22Rv1 (cell line): ENCODE data around the gene TIMM10B.

Source experiments
- CTCF ChIP-seq: fragments of 450-650 bp; IDR thresholded peaks from 2 replicates; pipeline ENCODE4 v1.5.1; 2017; ENCODE audit warnings: mild to moderate bottlenecking
- ZFX ChIP-seq: fragments of 450-650 bp; IDR thresholded peaks from 2 replicates; pipeline ENCODE4 v1.6.1; 2017; ENCODE audit warnings: antibody characterized with exemption, borderline replicate concordance

DNA sequence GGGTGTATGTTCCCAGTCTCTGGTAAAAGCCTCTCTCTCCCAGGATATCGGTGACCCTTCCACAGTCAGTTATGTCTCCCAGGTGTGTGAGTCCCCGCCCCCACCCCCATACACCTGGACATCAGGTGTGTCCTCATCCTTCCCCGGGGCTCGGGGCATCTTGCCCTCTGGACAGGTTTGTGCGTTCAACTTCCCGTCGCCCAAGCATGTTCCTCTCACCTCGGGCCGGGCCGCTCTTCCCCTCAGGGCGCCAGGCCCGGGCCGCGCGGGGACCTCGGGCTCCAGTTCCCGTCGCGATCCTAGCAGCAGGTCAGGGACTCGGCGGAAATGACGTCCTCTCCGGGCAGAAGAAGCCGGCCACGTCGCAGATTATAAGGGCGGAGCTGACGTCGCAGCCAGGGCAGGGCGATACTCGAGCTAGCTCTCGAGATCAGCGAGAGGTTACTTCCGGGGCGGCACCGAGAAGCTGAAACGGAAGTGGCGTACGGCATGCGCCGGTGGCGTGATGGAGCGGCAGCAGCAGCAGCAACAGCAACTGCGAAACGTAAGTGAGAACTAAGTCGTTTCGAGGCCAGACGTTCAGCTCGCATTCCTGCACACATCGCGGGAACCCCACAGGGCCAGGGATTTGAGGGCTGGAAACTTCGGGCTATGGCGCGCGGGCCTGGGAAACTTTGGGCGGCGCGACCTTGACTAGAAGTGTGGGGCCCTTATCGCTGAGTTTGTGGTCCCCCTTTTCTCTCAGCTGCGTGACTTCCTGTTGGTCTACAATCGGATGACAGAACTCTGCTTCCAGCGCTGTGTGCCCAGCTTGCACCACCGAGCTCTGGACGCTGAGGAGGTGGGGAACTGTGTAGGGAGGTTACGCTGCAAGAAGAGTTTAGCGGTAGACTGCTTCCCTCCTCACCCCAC lies at the start of gene TIMM10B, which contains the start of gene ARFIP2:
- TF ChIP-seq CTCF (no peak), ZFX (no peak)
